HG02763 (cell line): ENCODE measurements around the gene IL37.

Experiments used
- ATAC-seq: cut with Tn5 transposase; IDR thresholded peaks from one replicate; pipeline ENCODE4 v1.9.1; 2021; ENCODE audit warnings: mild to moderate bottlenecking, moderate library complexity; ENCODE audit not compliant: unreplicated experiment

The IL37 gene

DNA sequence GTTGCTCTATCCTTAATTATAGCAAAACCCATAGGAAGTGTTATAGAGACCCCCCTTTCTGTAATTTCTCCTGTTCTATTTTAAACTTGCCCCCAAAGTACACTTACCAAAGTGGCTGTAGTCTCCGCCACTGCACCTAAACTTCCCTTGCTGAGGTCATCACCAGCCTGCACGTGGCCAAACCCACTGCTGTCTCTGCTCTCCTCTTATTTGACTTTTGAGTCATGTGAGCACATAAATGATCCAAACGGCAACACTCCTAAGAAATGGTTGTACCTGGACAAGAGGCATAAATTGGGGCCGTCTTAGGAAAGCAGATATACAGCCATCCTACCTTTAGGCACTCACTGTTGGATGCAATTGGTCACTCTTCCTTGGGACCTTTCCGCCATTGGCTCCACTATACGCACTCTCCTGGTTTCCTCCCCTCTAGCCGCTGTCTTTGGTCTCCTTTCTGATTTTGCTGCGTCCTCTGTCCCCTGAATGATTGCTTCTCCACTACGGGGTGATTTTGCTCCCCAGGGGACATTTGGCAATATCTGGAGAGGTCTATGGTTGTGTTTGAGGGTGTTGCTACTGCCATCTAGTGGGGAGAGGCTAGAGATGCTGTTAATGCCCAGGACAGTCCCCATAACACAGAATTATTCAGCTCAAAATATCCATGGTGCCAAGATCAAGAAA, 47.6 kb downstream of the IL37 start:
- ATAC-seq, result no peak

DNA sequence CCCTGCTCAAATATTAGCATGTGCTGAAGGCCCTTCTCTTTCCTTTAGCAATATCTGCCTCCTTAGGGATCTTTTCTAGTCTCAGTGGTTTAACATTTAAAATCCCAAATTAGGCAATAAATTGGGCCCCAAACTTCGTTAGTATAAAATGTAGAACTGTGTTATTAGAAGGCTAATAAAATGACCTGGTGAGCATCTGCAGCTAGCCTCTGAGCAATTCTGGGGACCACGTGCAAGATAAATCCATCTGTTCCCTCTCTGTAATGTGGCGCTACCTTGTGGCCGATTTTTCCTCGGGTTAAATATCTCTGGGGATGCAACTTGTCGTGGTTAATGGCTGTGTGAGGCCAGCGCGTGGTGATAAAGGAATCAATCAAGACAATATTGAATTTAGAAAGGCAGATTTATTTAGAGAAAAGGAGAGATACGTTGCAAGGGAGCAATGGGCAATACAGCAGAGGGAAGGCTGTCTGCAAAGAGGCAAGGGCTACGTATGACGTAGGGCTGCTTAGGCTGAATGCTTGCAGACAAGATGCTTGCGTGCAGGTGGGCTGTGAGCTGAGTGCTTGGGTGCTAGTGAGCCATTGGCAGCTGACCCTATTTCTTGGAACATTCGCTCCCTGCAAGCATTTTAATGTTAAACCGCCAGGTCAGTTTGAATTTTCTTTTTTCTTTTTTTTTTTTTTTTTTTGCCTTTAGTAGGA, 48.3 kb downstream of the IL37 start:
- ATAC-seq, result no peak

DNA sequence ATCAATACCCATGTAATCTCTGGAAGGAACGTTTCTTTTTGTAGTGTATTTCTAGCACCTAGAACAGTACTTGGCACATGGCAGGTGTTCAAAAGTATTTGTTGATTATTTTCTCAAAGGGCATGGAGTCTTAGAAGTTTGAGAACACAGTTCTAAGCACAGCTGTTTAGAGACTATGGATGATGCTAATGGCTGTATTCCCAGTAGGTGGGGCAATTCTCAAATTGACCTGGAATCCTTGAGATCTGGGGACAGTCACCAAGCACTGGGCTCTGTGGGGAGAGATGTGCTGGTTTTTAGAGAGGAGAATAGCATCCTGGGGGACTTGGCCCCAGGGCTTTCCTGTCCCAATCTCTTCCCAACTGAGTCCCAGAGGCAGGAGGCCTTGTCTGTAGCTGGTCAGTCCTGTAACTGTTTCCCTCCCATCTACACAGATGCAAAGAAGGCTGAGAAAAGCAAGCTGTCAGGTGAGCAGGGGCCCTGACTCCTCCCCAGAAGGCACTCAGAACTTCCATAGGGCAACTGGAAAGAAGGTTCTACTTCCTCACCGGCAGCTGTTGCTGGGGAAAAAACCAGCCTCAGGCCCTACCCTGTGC, 49.4 kb downstream of the IL37 start:
- ATAC-seq, result no peak

DNA sequence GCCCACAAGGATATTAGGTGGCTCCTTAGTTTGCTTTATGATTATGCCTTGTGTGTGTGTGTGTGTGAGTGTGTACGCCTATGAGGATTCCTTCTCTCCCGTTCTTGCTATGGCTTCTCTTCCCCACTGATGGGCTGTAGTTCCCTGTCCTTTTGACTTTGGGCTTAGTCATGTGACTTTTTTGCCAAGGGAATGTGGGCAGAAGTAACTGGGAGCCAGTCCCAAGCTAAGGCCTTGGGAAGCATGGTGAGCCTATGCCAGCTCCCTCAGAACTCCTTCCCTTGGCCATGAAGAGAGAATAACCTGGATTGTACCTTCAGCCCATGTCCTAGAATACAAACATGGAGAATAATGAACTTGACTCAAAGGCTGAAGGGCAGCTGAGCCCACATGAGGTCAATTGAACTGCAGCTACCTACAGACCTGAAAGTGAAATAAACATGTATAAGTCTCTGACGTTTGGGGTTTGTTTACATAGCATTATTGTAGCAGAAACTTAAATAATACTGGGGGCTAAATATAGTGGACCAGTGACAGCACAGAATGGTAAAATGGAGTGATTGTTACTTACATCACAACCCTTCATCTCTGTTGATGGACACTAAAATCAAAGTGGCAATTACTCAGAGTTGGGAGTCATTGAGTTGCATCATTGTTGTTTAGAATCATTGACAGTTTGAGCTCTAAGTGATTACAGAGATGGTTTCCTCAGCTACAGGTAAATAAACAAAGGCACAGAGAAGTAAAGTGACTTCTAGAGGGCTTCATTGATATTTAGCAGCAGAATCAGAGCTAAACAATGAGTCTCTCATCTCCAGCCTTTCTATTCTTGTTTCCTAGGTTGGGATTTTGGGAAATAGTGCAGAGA, 51.6 kb downstream of the IL37 start:
- no peak for ATAC-seq

DNA sequence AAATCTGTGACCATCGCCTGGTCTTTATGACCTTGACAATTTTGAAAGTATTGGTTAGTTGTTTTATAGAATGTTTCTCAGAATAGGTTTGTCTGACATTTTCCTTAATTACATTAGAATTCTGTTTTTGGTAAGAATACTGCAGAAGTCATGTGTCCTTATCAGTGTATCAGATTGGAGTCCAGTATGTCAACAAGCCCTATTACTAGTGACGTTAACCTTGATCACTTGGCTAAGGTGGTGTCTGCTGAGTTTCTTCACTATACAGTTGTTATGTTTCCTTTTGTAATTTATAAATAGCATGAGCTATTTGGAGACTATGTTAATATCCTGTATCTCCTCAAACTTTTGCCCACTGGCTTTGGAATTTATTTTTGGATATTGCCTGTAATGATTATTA, 56.1 kb downstream of the IL37 start:
- ATAC-seq, result no peak
